GM12878 (cell line): ENCODE data around the gene UAP1L1.

Experiments used
- CTCF ChIP-seq, 3 experiments: IDR thresholded peaks in 2 of 3; conservative IDR thresholded peaks in 1 of 3; 2 replicates each; pipeline ENCODE4 v1.5.1; 2011; ENCODE audit warnings: low read depth in 3 of 3, low read length in 3 of 3, mild to moderate bottlenecking in 3 of 3, control low read depth in 2 of 3, moderate library complexity in 2 of 3, inconsistent platforms in 1 of 3, mixed read lengths in 1 of 3; ENCODE audit not compliant: control insufficient read depth in 2 of 3, insufficient read depth in 1 of 3; ENCODE audit errors: extremely low read depth in 1 of 3
- EP300 ChIP-seq, 2 experiments: fragments of 150-350 bp in 1 of 2; IDR thresholded peaks; 2 replicates each; pipeline ENCODE4 v1.6.1; 2011 to 2012; ENCODE audit warnings: low read depth in 2 of 2, low read length in 2 of 2, borderline replicate concordance in 1 of 2, improper control_type of control experiment in 1 of 2, inconsistent platforms in 1 of 2; ENCODE audit not compliant: control insufficient read depth in 1 of 2
- PRDM15 ChIP-seq: fragments of 450-650 bp; formaldehyde crosslinking; IDR thresholded peaks from 2 replicates; pipeline ENCODE4 v1.4.0; 2020; ENCODE audit warnings: mild to moderate bottlenecking, moderate library complexity
- SPI1 ChIP-seq: IDR thresholded peaks from 2 replicates; pipeline ENCODE4 v1.6.1; 2011; ENCODE audit warnings: low read depth, mild to moderate bottlenecking, low read length, moderate library complexity, borderline replicate concordance; ENCODE audit not compliant: insufficient read depth
- TAF1 ChIP-seq: IDR thresholded peaks from 2 replicates; pipeline ENCODE4 v1.6.1; 2011; ENCODE audit warnings: mild to moderate bottlenecking, low read depth, low read length, borderline replicate concordance
- ZNF384 ChIP-seq: IDR thresholded peaks from 2 replicates; pipeline ENCODE4 v1.6.1; 2012; ENCODE audit warnings: low read depth, mild to moderate bottlenecking, low read length, improper control_type of control experiment, borderline replicate concordance

- no peak for TF ChIP-seq CTCF (IDR thresholded peaks at IDR 0.05 in 2 of 3, conservative IDR thresholded peaks at IDR 0.05 in 1 of 3; ENCODE audit: control insufficient read depth in 2 of 3, extremely low read depth in 1 of 3, insufficient read depth in 1 of 3, low read depth in 3 of 3, low read length in 3 of 3)
- TF ChIP-seq ZNF384 = peak; percentile 98
- TF ChIP-seq PRDM15 (CRISPR knock-in tag) = no peak
- TF ChIP-seq EP300 (IDR thresholded peaks at IDR 0.05; ENCODE audit: borderline replicate concordance in 1 of 2, control insufficient read depth in 1 of 2, low read depth in 2 of 2, low read length in 2 of 2) = no peak
- TF ChIP-seq TAF1 = no peak; the same call in 1 of the 2 replicates
- TF ChIP-seq SPI1 = peak; percentile 92
Measured at GRCh38 chr9:137127301-137128157, 50.2 kb downstream of the UAP1L1 start.
